Tibial nerve (tissue), 4 donors: Measurements from ENCODE around the gene NUP62. TPM values are rescaled to one million over a fixed set of nuclear protein-coding genes. Genes with fewer than 3 reads are reported as not detected.

Source experiments
- DNase-seq, 2 donors: peaks; one replicate each; pipeline ENCODE4 v3.0.0-alpha.2; 2019; ENCODE audit warnings: low spot score in 2 of 2
- H3K27ac ChIP-seq, 4 donors: fragments of 200-600 bp; sonication (generic) in 3 of 4; one replicate each; pipeline ENCODE4 v1.5.1; 2017 to 2019; ENCODE audit warnings: mild to moderate bottlenecking in 1 of 4
- H3K27me3 ChIP-seq, 2 donors: fragments of 200-600 bp; sonication (generic) in 1 of 2; one replicate each; pipeline versions ENCODE4 v1.5.1 to v1.6.0; 2017 to 2019
- H3K36me3 ChIP-seq, 3 donors: fragments of 200-600 bp; sonication (generic); one replicate each; pipeline ENCODE4 v1.5.1; 2018 to 2019
- H3K4me1 ChIP-seq, 4 donors: fragments of 200-600 bp; sonication (generic) in 3 of 4; one replicate each; pipeline ENCODE4 v1.5.1; 2017 to 2019
- H3K4me3 ChIP-seq, 4 donors: fragments of 200-600 bp; sonication (generic) in 3 of 4; one replicate each; pipeline ENCODE4 v1.5.1; 2017 to 2019; ENCODE audit warnings: mild to moderate bottlenecking in 1 of 4, moderate library complexity in 1 of 4
- H3K9me3 ChIP-seq, 4 donors: fragments of 200-600 bp; sonication (generic) in 3 of 4; one replicate each; pipeline ENCODE4 v1.5.1; 2017 to 2019
- EP300 ChIP-seq, 2 donors: sonication (generic); formaldehyde crosslinking; IDR thresholded peaks; one replicate each; pipeline ENCODE4 v1.6.1; 2017; ENCODE audit warnings: antibody characterized with exemption in 2 of 2, mild to moderate bottlenecking in 1 of 2
- POLR2A ChIP-seq, 2 donors: fragments of 450-650 bp; IDR thresholded peaks; one replicate each; pipeline ENCODE4 v1.6.1; 2017; ENCODE audit warnings: antibody characterized with exemption in 2 of 2, mild to moderate bottlenecking in 2 of 2, moderate library complexity in 2 of 2
- WGBS, 2 donors: methylation state at CpG; one replicate each; pipeline ENCODE4 v1.1.5; 2018; 5-methylcytosine and 5-hydroxymethylcytosine counted together
- total RNA-seq, 4 donors: library from RNA; depleted of rRNA; stranded (reverse); fragments of >200 nt; gene quantifications; one replicate each; pipeline ENCODE4 v1.1.0, GENCODE V29; 2016
- TF ChIP-seq, protein P1 (sequence below), 5 experiments: fragments of 200-600 bp in 3 of 5; fragments of 450-650 bp in 2 of 5; sonication (generic) in 3 of 5; IDR thresholded peaks; one replicate each; pipeline ENCODE4 v1.5.1; 2016 to 2019; ENCODE audit warnings: antibody characterized with exemption in 5 of 5, mild to moderate bottlenecking in 3 of 5, moderate library complexity in 2 of 5

Gene NUP62
- total RNA-seq, 4 donors from 2014 or later = 32.8 to 43.5 (median 38.7) TPM

DNA sequence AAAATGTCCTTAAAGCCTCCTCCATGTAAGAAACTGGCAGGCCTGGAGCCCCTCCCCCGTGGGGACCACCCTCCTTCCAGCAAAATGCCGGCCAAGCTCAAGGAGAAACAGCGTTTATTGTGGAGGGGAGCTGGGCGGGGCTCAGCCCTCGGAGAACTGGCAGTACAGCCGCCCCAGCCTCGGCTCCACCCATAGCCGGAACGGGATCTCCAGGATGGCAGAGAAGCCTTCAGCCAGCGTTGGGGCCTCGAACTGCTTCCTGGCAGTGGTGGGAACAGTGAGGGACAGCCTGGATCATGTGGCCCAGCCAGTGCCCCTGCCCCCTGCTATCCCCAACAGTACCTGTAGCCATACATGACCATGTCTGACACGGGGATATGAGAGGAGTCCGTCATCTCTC, 68.2 kb downstream of the NUP62 start:
- peak overlapping the region; percentile 76 to 86 (median 81) for H3K27ac ChIP-seq
- 25 to 41% methylated on average over 8 to 13 of the region's 13 CpGs for WGBS, 2 donors
- TF ChIP-seq POLR2A (IDR thresholded peaks at IDR 0.05) = no peak
- no peak for TF ChIP-seq EP300 (IDR thresholded peaks at IDR 0.05)
- TF ChIP-seq, protein P1, sequence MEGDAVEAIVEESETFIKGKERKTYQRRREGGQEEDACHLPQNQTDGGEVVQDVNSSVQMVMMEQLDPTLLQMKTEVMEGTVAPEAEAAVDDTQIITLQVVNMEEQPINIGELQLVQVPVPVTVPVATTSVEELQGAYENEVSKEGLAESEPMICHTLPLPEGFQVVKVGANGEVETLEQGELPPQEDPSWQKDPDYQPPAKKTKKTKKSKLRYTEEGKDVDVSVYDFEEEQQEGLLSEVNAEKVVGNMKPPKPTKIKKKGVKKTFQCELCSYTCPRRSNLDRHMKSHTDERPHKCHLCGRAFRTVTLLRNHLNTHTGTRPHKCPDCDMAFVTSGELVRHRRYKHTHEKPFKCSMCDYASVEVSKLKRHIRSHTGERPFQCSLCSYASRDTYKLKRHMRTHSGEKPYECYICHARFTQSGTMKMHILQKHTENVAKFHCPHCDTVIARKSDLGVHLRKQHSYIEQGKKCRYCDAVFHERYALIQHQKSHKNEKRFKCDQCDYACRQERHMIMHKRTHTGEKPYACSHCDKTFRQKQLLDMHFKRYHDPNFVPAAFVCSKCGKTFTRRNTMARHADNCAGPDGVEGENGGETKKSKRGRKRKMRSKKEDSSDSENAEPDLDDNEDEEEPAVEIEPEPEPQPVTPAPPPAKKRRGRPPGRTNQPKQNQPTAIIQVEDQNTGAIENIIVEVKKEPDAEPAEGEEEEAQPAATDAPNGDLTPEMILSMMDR (IDR thresholded peaks at IDR 0.05) = no peak

DNA sequence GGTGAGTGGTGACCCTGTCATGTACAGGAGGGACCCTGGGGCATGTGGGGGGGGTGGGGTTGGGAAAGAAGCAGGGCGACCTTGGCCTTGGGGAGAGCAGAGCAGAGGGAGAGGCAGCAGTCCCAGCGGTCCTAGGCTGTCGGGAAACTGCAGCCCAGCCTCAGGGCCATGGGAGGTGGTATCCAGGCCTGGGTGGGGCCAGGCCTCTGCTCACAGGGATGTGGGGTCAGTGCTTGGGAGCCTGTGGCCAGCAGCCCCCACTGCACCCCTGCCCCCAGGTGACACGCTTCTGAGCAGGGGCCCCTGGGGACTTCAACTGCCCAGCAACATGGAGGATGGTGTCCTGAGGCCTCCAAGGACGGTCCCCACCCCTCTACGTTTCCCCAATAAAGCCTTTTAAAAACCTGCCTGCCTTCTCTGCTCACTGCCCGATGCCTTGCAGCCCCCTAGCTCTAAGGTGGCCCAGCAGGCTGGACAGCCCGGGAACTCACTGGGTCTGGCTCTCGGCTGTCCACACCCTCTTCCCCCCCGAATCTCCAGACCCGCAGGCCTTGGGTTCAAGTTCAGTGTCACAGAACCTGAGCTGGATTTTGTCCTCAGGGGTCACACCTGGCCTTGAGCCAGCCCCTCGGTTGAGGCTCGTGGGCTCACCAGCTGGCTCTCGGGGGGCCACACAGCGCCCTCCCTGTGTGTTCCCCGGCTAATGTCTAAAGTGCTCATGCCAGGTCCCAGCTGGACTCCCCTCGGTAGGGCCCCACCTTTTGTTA, 68.8 kb downstream of the NUP62 start:
- no peaks in the 10 kb centered on the region for H3K9me3 ChIP-seq
- peak in 1 of 2 donors; percentile 13 for DNase-seq
- 57 to 60% methylated on average over 14 to 16 of the region's 17 CpGs for WGBS, 2 donors
- H3K4me3 ChIP-seq = peak overlapping the region in 1 of 4 donors; percentile 32
- H3K4me1 ChIP-seq = peaks cover 0 to 75% (median 15%) of the 10 kb centered on the region in 4 donors
- peak overlapping the region; percentile 76 to 86 (median 81) for H3K27ac ChIP-seq
- H3K36me3 ChIP-seq = peaks cover 0 to 90% (median 4%) of the 10 kb centered on the region in 3 donors
- no peak for TF ChIP-seq POLR2A (IDR thresholded peaks at IDR 0.05)
- TF ChIP-seq EP300 (IDR thresholded peaks at IDR 0.05) = no peak
- TF ChIP-seq, protein P1 (IDR thresholded peaks at IDR 0.05) = no peak
- H3K27me3 ChIP-seq = no peaks in the 10 kb centered on the region

More for the DNA sequence above, 68.2 kb downstream of the NUP62 start:
- Histone ChIP-seq H3K4me3 (peak overlapping the region in 1 of 4 donors; percentile 32), H3K27me3 (no peaks in the 10 kb centered on the region), H3K4me1 (peaks cover 0 to 81% (median 20%) of the 10 kb centered on the region in 4 donors), H3K36me3 (peaks cover 0 to 84% (median 4%) of the 10 kb centered on the region in 3 donors), H3K9me3 (no peaks in the 10 kb centered on the region)
- peak; percentile 55 to 71 for DNase-seq

DNA sequence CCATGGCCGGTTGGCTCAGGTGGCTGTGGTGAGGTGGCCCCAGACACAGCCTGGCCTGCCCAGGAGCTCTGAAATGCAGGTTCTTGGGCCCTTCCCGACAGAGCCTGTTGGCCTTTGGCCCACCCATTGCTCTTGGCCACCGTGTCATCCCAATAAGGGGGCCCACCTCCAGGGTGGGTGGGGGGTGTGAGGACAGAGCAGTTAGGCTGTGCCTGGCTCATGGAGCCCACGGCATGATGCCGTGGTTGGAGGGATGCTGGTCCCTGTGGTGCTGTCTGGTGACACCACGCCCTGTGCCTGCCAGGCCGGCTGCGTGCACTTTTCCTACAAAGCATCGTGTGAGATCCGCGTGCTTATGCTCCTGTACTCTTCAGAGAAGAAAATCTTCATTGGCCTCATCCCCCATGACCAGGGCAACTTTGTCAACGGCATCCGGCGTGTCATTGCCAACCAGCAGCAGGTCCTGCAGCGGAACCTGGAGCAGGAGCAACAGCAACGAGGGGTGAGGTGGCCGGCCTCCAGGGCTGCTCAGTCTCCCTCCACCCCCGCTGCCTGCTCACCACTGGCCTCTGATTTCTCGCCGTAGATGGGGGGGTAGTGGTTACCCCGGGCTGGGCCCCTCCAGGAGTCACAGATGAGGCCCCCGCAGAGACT, 69.5 kb downstream of the NUP62 start:
- Histone ChIP-seq H3K27ac (peak overlapping the region in 3 of 4 donors; percentile 77 to 86 (median 85)), H3K36me3 (peaks cover 0 to 97% (median 4%) of the 10 kb centered on the region in 3 donors), H3K4me3 (no peak overlapping the region), H3K4me1 (peaks cover 0 to 74% (median 11%) of the 10 kb centered on the region in 4 donors), H3K27me3 (no peaks in the 10 kb centered on the region), H3K9me3 (no peaks in the 10 kb centered on the region)
- TF ChIP-seq POLR2A (IDR thresholded peaks at IDR 0.05) = no peak
- TF ChIP-seq, protein P1 (IDR thresholded peaks at IDR 0.05) = no peak
- no peak for TF ChIP-seq EP300 (IDR thresholded peaks at IDR 0.05)
- DNase-seq = no peak
- WGBS, 2 donors = 76 to 79% methylated on average over 20 to 22 of the region's 22 CpGs

DNA sequence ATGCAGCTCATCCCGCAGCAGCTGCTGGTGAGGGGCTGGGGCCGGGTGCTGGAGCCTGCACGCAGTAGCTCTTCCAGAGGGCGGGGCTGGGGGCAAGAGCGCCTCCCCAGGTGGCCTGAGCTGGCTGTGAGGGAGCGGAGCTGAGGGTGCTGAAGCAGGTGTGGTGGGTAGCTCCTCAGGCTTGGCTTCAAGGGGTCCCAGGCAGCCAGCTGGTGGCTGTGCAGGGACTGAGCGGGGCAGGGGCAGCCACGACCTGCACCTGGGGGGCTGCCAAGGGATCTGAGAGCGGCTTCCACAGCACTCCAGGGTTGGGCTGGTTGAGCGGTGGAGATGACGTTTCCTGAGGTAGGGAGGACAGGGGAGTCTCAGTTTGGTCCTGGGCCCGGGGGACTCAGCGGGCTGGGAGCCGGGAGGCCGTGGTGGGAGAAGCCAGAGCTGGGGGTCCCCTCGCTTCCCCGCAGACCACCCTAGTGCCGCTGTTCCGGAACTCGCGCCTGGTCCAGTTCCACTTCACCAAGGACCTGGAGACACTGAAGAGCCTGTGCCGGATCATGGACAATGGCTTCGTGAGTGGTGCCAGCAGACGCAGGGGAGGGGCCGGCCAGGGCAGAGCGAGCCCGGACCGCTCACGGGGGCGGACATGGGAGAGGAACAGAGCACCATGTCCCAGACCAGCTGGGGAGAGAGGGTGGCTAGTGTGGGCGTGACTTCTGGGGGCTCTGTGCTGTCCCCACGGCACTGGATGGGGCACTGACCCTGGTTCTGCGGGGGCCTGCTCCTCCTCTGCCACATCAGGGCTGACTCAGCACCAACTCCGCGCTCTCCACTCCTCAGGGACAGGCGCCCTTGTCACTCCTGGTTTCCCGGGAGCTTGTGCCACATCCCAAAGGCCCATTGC, 71.0 kb downstream of the NUP62 start:
- Histone ChIP-seq H3K27ac (peak overlapping the region; percentile 18 to 86 (median 70)), H3K9me3 (no peaks in the 10 kb centered on the region), H3K27me3 (no peaks in the 10 kb centered on the region), H3K36me3 (peaks cover 0 to 92% (median 4%) of the 10 kb centered on the region in 3 donors), H3K4me1 (peaks cover 0 to 81% (median 14%) of the 10 kb centered on the region in 4 donors), H3K4me3 (no peak overlapping the region)
- 69 to 72% methylated on average over 28 to 31 of the region's 37 CpGs for WGBS, 2 donors
- TF ChIP-seq, protein P1 (IDR thresholded peaks at IDR 0.05) = no peak
- TF ChIP-seq EP300 (IDR thresholded peaks at IDR 0.05) (peak in 1 of 2 donors; percentile 50), POLR2A (IDR thresholded peaks at IDR 0.05) (no peak)
- peak in 1 of 2 donors; percentile 14 for DNase-seq
